GM19455 (cell line): Measurements from ENCODE around the gene CSF1.
A peak's percentile ranks its signal among the peaks of the same experiment; 100 is the strongest.

ENCODE experiments used
- ATAC-seq: cut with Tn5 transposase; IDR thresholded peaks from one replicate; pipeline ENCODE4 v1.9.1; 2021; ENCODE audit not compliant: unreplicated experiment

CSF1 gene

GRCh38 chr1:109901141-109901523 is 9.5 kb upstream of the CSF1 start:
- no peak for ATAC-seq

- ATAC-seq = no peak
Observed at GRCh38 chr1:109901524-109902145, 9.0 kb upstream of the CSF1 start.

- ATAC-seq = no peak
Observed at GRCh38 chr1:109902204-109902985, 8.3 kb upstream of the CSF1 start.

GRCh38 chr1:109903376-109903930 is 7.2 kb upstream of the CSF1 start:
- ATAC-seq = no peak

GRCh38 chr1:109904105-109904817 is 6.4 kb upstream of the CSF1 start:
- no peak for ATAC-seq

DNA sequence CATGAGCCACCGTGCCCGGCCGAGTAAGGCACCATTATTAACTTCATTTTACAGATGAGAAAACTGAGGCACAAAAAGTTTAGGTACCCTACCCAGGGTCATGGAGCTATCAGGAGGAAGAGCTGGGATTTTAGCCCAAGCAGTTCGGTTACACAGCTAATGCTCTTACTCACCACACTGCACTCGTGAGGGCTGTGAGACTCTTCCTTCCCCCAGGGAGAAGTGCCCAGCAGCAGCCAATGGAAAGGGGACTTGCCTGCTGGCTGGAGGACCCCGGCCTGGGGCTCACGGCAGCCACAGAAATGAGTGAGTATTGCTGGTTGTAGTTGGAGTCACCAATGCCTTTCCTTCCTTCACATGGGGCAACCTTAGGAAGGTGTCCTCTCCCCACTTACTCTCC is 5.2 kb upstream of the CSF1 start:
- no peak for ATAC-seq

- peak; percentile 87 for ATAC-seq
Observed at GRCh38 chr1:109906160-109906838, 4.3 kb upstream of the CSF1 start.

DNA sequence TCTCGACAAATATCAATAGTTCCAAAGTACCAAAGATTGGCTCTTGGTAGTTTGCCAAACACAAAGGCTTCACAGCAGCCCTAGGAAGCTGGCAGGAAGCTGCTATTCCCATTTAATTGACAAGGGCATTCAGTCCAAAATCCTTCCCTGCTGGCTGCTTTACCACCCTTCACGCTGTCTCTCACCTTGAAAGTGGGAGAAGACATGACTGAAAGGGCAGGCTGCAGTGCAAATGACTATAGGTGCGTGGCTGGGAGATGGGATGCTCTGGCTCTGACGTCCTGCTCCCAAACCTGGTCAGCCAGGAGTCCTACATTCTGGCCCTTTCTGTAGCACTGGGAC is 3.8 kb upstream of the CSF1 start:
- ATAC-seq = no peak

- ATAC-seq = no peak
Observed at GRCh38 chr1:109907190-109907774, 3.4 kb upstream of the CSF1 start.

DNA sequence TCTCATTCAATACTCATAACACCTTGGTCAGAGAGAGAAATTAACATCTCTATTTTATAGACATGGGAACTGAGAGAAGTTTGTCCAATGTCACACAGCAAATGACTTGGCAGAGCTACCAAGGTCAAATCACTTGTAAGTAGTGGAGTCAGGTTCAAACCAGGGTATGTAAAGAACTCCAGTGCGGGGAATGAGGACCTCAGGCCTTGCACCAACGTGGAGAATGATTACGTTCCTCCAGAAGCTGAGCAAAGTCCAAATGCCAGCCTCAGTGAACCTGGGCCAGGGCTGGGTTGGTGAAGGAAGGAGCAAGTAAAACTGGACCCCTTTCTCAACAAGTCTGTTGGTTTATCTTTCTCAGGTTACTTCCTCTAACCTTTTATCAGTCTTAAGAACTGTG is 1.8 kb upstream of the CSF1 start:
- no peak for ATAC-seq

- ATAC-seq = no peak
Observed at GRCh38 chr1:109909561-109909960, 1.1 kb upstream of the CSF1 start.

- no peak for ATAC-seq
Observed at GRCh38 chr1:109910963-109911798, 532 bp downstream of the CSF1 start.

- no peak for ATAC-seq
Observed at GRCh38 chr1:109912214-109912861, 1.7 kb downstream of the CSF1 start.

GRCh38 chr1:109912873-109913272 is 2.2 kb downstream of the CSF1 start:
- ATAC-seq = no peak

GRCh38 chr1:109913360-109913879 is 2.8 kb downstream of the CSF1 start:
- ATAC-seq = no peak

- ATAC-seq = no peak
Observed at GRCh38 chr1:109914587-109915240, 4.1 kb downstream of the CSF1 start.

DNA sequence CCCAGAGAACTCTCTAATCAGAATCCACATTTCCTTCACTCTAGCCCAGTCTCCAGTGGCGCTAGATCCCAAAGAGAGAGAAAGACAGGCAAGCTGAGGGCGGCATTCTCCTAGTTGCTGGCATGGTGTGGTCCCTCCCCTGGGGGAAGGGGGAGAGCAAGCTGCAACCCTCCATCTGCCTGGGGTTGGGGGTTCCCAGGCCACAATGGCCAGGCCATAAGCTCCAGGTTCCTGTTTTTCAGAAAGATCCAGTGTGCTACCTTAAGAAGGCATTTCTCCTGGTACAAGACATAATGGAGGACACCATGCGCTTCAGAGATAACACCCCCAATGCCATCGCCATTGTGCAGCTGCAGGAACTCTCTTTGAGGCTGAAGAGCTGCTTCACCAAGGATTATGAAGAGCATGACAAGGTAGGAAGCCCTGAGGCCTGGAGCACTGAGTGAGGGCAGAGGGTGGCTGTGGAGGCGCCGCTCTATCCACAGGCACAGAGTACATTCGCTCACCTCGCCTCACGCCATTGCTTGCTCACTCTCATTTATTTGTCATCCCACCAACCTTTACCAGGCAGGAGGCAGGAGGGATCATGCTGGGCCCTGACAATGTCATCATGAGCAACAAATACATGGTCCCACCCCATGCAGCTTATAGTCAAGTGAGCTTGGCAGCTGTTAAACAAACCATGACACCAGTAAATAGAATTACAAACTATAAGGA is 6.6 kb downstream of the CSF1 start:
- ATAC-seq = no peak
